UCSD-AML1 (cell line): ENCODE results near the gene UBALD2.
"Not testable (repeated sequence)": the region's sequence is repeated elsewhere in the genome, so short reads cannot be mapped to it uniquely, and the experiment has no call there.

Experiments
- DNase-seq: peaks from one replicate; lab custom pipeline; 2025; ENCODE audit not compliant: unreplicated experiment; lab: John Stamatoyannopoulos, UW

UBALD2 gene

GRCh38 chr17:76264755-76265623 lies at the start of gene UBALD2:
TSS of gene UBALD2 (plus strand) at chr17:76265348. CDS start at chr17:76265506, 158 bp downstream.
- peak; percentile 99 for DNase-seq

- DNase-seq = no peak
Observed at GRCh38 chr17:76217081-76217480, 48.1 kb upstream of the UBALD2 start.

- no peak for DNase-seq
Observed at GRCh38 chr17:76219670-76220383, 45.3 kb upstream of the UBALD2 start.

- no peak for DNase-seq
Observed at GRCh38 chr17:76223802-76224201, 41.3 kb upstream of the UBALD2 start.

GRCh38 chr17:76225373-76226086 lies 39.6 kb upstream of the UBALD2 start:
- not testable (repeated sequence) for DNase-seq

GRCh38 chr17:76226749-76227148 lies 38.4 kb upstream of the UBALD2 start:
- DNase-seq = not testable (repeated sequence)

GRCh38 chr17:76232342-76232741 lies 32.8 kb upstream of the UBALD2 start:
- no peak for DNase-seq

- DNase-seq = no peak
Observed at GRCh38 chr17:76233588-76234353, 31.4 kb upstream of the UBALD2 start.

- no peak for DNase-seq
Observed at GRCh38 chr17:76234354-76234679, 30.8 kb upstream of the UBALD2 start.

GRCh38 chr17:76235883-76236282 lies 29.3 kb upstream of the UBALD2 start:
- no peak for DNase-seq

- no peak for DNase-seq
Observed at GRCh38 chr17:76236603-76237002, 28.5 kb upstream of the UBALD2 start.

GRCh38 chr17:76237859-76238313 lies 27.3 kb upstream of the UBALD2 start:
- no peak for DNase-seq

- no peak for DNase-seq
Observed at GRCh38 chr17:76238847-76239537, 26.2 kb upstream of the UBALD2 start.

GRCh38 chr17:76239538-76240274 lies 25.4 kb upstream of the UBALD2 start:
- no peak for DNase-seq

- peak; percentile 42 for DNase-seq
Observed at GRCh38 chr17:76240461-76241203, 24.5 kb upstream of the UBALD2 start, which contains the start of gene RNF157. TSS of gene RNF157 (minus strand) at chr17:76240493. CDS start at chr17:76240240, 253 bp downstream.

GRCh38 chr17:76241204-76241538 lies 24.0 kb upstream of the UBALD2 start:
- no peak for DNase-seq

GRCh38 chr17:76241691-76242255 lies 23.4 kb upstream of the UBALD2 start:
- DNase-seq = no peak
